ENCODE measurements around the gene MTMR4.
A peak's percentile ranks its signal among the peaks of the same experiment; 100 is the strongest.

Gene MTMR4

GRCh38 chr17:58533616-58534188 lies 19.3 kb upstream of the MTMR4 start:
- H3K4me3 ChIP-seq (ENCODE audit: low read depth, low read length), result no peak overlapping the region
- no peak for TF ChIP-seq CTCF (IDR thresholded peaks at IDR 0.05; ENCODE audit: low read depth, low read length)
- in situ Hi-C loops (cut with HindIII; ENCODE audit: low sequenced_read_pairs), result no loop called here
- DNase-seq (ENCODE audit: low read depth, low spot score), result no peak

- in situ Hi-C loops (cut with HindIII; ENCODE audit: low sequenced_read_pairs), result no loop called here
- no peak for DNase-seq (ENCODE audit: low read depth, low spot score)
- H3K4me3 ChIP-seq (ENCODE audit: low read depth, low read length), result no peak overlapping the region
- TF ChIP-seq CTCF (IDR thresholded peaks at IDR 0.05; ENCODE audit: low read depth, low read length), result no peak
These were observed 18.1 kb upstream of the MTMR4 start for GRCh38 chr17:58532555-58532951.

- H3K4me3 ChIP-seq (ENCODE audit: low read depth, low read length), result peak overlapping the region; percentile 37
- TF ChIP-seq CTCF (IDR thresholded peaks at IDR 0.05; ENCODE audit: low read depth, low read length), result no peak
- no peak for DNase-seq (ENCODE audit: low read depth, low spot score)
- in situ Hi-C loops (cut with HindIII; ENCODE audit: low sequenced_read_pairs), result no loop called here
These were observed 17.5 kb upstream of the MTMR4 start for GRCh38 chr17:58531661-58532554.

- no peak for TF ChIP-seq CTCF (IDR thresholded peaks at IDR 0.05; ENCODE audit: low read depth, low read length)
- peak overlapping the region; percentile 34 for H3K4me3 ChIP-seq (ENCODE audit: low read depth, low read length)
- DNase-seq (ENCODE audit: low read depth, low spot score), result no peak
- in situ Hi-C loops (cut with HindIII; ENCODE audit: low sequenced_read_pairs), result no loop called here
These were observed 16.7 kb upstream of the MTMR4 start for GRCh38 chr17:58531122-58531521.

GRCh38 chr17:58530655-58531054 lies 16.2 kb upstream of the MTMR4 start:
- TF ChIP-seq CTCF (IDR thresholded peaks at IDR 0.05; ENCODE audit: low read depth, low read length), result no peak
- no peak overlapping the region for H3K4me3 ChIP-seq (ENCODE audit: low read depth, low read length)
- in situ Hi-C loops (cut with HindIII; ENCODE audit: low sequenced_read_pairs), result no loop called here
- DNase-seq (ENCODE audit: low read depth, low spot score), result no peak

- in situ Hi-C loops (cut with HindIII; ENCODE audit: low sequenced_read_pairs), result no loop called here
- H3K4me3 ChIP-seq (ENCODE audit: low read depth, low read length), result no peak overlapping the region
- no peak for TF ChIP-seq CTCF (IDR thresholded peaks at IDR 0.05; ENCODE audit: low read depth, low read length)
- DNase-seq (ENCODE audit: low read depth, low spot score), result no peak
These were observed 14.8 kb upstream of the MTMR4 start for GRCh38 chr17:58529275-58529674.
